Liver (tissue), 9 donors: ENCODE measurements around the gene CACNA1D. TPM values are rescaled to one million over a fixed set of nuclear protein-coding genes. Genes with fewer than 3 reads are reported as not detected.

Experiments used
- DNase-seq: peaks from one replicate; pipeline ENCODE4 v3.0.0-alpha.2; 2017; ENCODE audit warnings: low spot score
- H3K27ac ChIP-seq, 2 donors: one replicate each; pipeline ENCODE4 v1.7.0; 2013; ENCODE audit warnings: inconsistent platforms in 2 of 2, low read length in 2 of 2, control low read depth in 1 of 2, low read depth in 1 of 2, mild to moderate bottlenecking in 1 of 2
- H3K27me3 ChIP-seq, 4 donors: one replicate each; pipeline versions ENCODE4 v1.6.1 to v1.7.0; 2013; ENCODE audit warnings: low read length in 3 of 4, inconsistent platforms in 1 of 4, mild to moderate bottlenecking in 1 of 4, moderate library complexity in 1 of 4; ENCODE audit not compliant: control insufficient read depth in 4 of 4, insufficient read depth in 4 of 4
- H3K36me3 ChIP-seq, 4 donors: one replicate each; pipeline versions ENCODE4 v1.6.1 to v1.7.0; 2013; ENCODE audit warnings: low read length in 3 of 4, mild to moderate bottlenecking in 3 of 4, low read depth in 1 of 4, moderate library complexity in 1 of 4; ENCODE audit not compliant: control insufficient read depth in 4 of 4, insufficient read depth in 3 of 4
- H3K4me1 ChIP-seq, 4 donors: one replicate each; pipeline versions ENCODE4 v1.6.1 to v1.7.0; 2013; ENCODE audit warnings: low read length in 3 of 4, mild to moderate bottlenecking in 3 of 4, moderate library complexity in 1 of 4; ENCODE audit not compliant: control insufficient read depth in 4 of 4, insufficient read depth in 4 of 4
- H3K4me3 ChIP-seq, 3 donors: one replicate each; pipeline versions ENCODE4 v1.6.1 to v1.7.0; 2013; ENCODE audit warnings: low read length in 3 of 3, control low read depth in 1 of 3, low read depth in 1 of 3, mild to moderate bottlenecking in 1 of 3
- H3K9ac ChIP-seq, 2 donors: one replicate each; pipeline ENCODE4 v1.7.0; 2013; ENCODE audit warnings: low read length in 2 of 2, mild to moderate bottlenecking in 2 of 2, moderate library complexity in 2 of 2, control low read depth in 1 of 2, low read depth in 1 of 2
- H3K9me3 ChIP-seq, 4 donors: one replicate each; pipeline versions ENCODE4 v1.6.1 to v1.7.0; 2013; ENCODE audit warnings: low read length in 3 of 4; ENCODE audit not compliant: control insufficient read depth in 4 of 4
- ATF3 ChIP-seq: IDR thresholded peaks from 2 replicates; pipeline ENCODE4 v1.6.1; 2016; ENCODE audit warnings: antibody characterized with exemption
- CTCF ChIP-seq: fragments of 150-350 bp; IDR thresholded peaks from 2 replicates; pipeline ENCODE4 v1.5.1; 2017; ENCODE audit warnings: improper control_type of control experiment, low read depth, low read length; ENCODE audit not compliant: missing input control
- EGR1 ChIP-seq, 2 donors: IDR thresholded peaks; 2 replicates each; pipeline ENCODE4 v1.6.1; 2016 to 2018; ENCODE audit warnings: antibody characterized with exemption in 2 of 2, low read depth in 2 of 2
- FOXA1 ChIP-seq: IDR thresholded peaks from 2 replicates; pipeline ENCODE4 v1.6.1; 2016; ENCODE audit warnings: antibody characterized with exemption
- GABPA ChIP-seq, 2 donors: IDR thresholded peaks in 1 of 2; conservative IDR thresholded peaks in 1 of 2; 2 replicates each; pipeline ENCODE4 v1.6.1; 2016; ENCODE audit warnings: antibody characterized with exemption in 2 of 2, mild to moderate bottlenecking in 1 of 2, moderate library complexity in 1 of 2
- HNF4G ChIP-seq: IDR thresholded peaks from 2 replicates; pipeline ENCODE4 v1.6.1; 2016; ENCODE audit warnings: antibody characterized with exemption
- JUND ChIP-seq, 2 donors: IDR thresholded peaks; 2 replicates each; pipeline ENCODE4 v1.6.1; 2016; ENCODE audit warnings: antibody characterized with exemption in 2 of 2
- NR2F2 ChIP-seq: IDR thresholded peaks from 2 replicates; pipeline ENCODE4 v1.6.1; 2016; ENCODE audit warnings: antibody characterized with exemption
- RAD21 ChIP-seq, 2 donors: IDR thresholded peaks; 2 replicates each; pipeline ENCODE4 v1.6.1; 2016; ENCODE audit warnings: antibody characterized with exemption in 2 of 2, mild to moderate bottlenecking in 2 of 2
- REST ChIP-seq: IDR thresholded peaks from 2 replicates; pipeline ENCODE4 v1.6.1; 2016; ENCODE audit warnings: antibody characterized with exemption, mild to moderate bottlenecking
- SP1 ChIP-seq: IDR thresholded peaks from 2 replicates; pipeline ENCODE4 v1.6.1; 2018; ENCODE audit warnings: antibody characterized with exemption, mild to moderate bottlenecking
- TAF1 ChIP-seq: conservative IDR thresholded peaks from 2 replicates; pipeline ENCODE4 v1.6.1; 2016; ENCODE audit warnings: antibody characterized with exemption, mild to moderate bottlenecking
- ZBTB33 ChIP-seq: IDR thresholded peaks from 2 replicates; pipeline ENCODE4 v1.6.1; 2016; ENCODE audit warnings: antibody characterized with exemption
- WGBS: extraction: QIAGEN DNeasy Blood & Tissue Kit; methylation state at CpG from one replicate; pipeline ENCODE4 v1.1.7; 2013; 5-methylcytosine and 5-hydroxymethylcytosine counted together
- polyA plus RNA-seq, 2 donors: library from polyadenylated mRNA; stranded (reverse) in 1 of 2; unstranded in 1 of 2; fragments of 200-250 nt in 1 of 2; fragments of >200 nt in 1 of 2; fragmentation: Nextera tagmentation in 1 of 2; extraction: Ambion mirVana in 1 of 2; gene quantifications; one replicate each; pipeline versions ENCODE4 v1.2.1 to v1.2.3, GENCODE V29; 2013 to 2015
- total RNA-seq, 2 donors: library from RNA; depleted of rRNA; stranded (reverse); fragments of >200 nt; gene quantifications; one replicate each; pipeline ENCODE4 v1.2.3, GENCODE V29; 2014
- donor health status: healthy.
- donor health status: healthy.
- donor health status: healthy.
- donor health status: healthy.
- donor health status: healthy.

The CACNA1D gene
- total and polyA plus RNA-seq, 4 donors, result 1.8 to 18.9 (median 3.4) TPM

GRCh38 chr3:53554559-53555067, 60.2 kb downstream of the CACNA1D start:
- Histone ChIP-seq H3K4me1 (no peaks in the 10 kb centered on the region), H3K27ac (no peak overlapping the region), H3K9ac (no peak overlapping the region), H3K36me3 (no peaks in the 10 kb centered on the region), H3K27me3 (no peaks in the 10 kb centered on the region), H3K4me3 (no peak overlapping the region), H3K9me3 (no peaks in the 10 kb centered on the region)
- no peak for TF ChIP-seq NR2F2
- TF ChIP-seq JUND (IDR thresholded peaks at IDR 0.05), result no peak
- TF ChIP-seq HNF4G, result no peak
- no peak for TF ChIP-seq TAF1
- no peak for TF ChIP-seq ZBTB33
- no peak for TF ChIP-seq SP1
- no peak for TF ChIP-seq EGR1 (IDR thresholded peaks at IDR 0.05; ENCODE audit: low read depth in 2 of 2)
- no peak for TF ChIP-seq ATF3
- TF ChIP-seq FOXA1, result no peak
- TF ChIP-seq GABPA (IDR thresholded peaks at IDR 0.05 in 1 of 2, conservative IDR thresholded peaks at IDR 0.05 in 1 of 2), result no peak
- no peak for TF ChIP-seq RAD21 (IDR thresholded peaks at IDR 0.05)
- no peak for TF ChIP-seq CTCF
- 93% methylated on average over 4 of the region's 4 CpGs for WGBS
- DNase-seq, result no peak

GRCh38 chr3:53555068-53555588, 60.7 kb downstream of the CACNA1D start:
- 81% methylated on average over 4 of the region's 4 CpGs for WGBS
- no peak for TF ChIP-seq GABPA (IDR thresholded peaks at IDR 0.05 in 1 of 2, conservative IDR thresholded peaks at IDR 0.05 in 1 of 2)
- no peak for TF ChIP-seq REST
- TF ChIP-seq JUND (IDR thresholded peaks at IDR 0.05), result no peak
- Histone ChIP-seq H3K27me3 (no peaks in the 10 kb centered on the region), H3K9me3 (no peaks in the 10 kb centered on the region), H3K9ac (no peak overlapping the region), H3K4me1 (no peaks in the 10 kb centered on the region), H3K4me3 (no peak overlapping the region), H3K27ac (no peak overlapping the region), H3K36me3 (no peaks in the 10 kb centered on the region)
- DNase-seq, result no peak
